Forelimb muscle (tissue), 1 donor: ENCODE results near the gene GARS1. TPM values are rescaled to one million over a fixed set of nuclear protein-coding genes. Genes with fewer than 3 reads are reported as not detected.

Experiments used
- DNase-seq: peaks from one replicate; pipeline ENCODE4 v3.0.0-alpha.2; 2013; ENCODE audit warnings: low read depth
- polyA plus RNA-seq: library from polyadenylated mRNA; unstranded; fragments of 120-200 nt; gene quantifications from one replicate; pipeline ENCODE4 v1.2.1, GENCODE V29; 2013; ENCODE audit not compliant: insufficient read length

The GARS1 gene
- polyA plus RNA-seq, 1 donor = 62.8 TPM

- no peak for DNase-seq
These were observed 87.1 kb downstream of the GARS1 start for GRCh38 chr7:30681815-30682211.

- DNase-seq = no peak
These were observed 87.8 kb downstream of the GARS1 start, which contains the start of gene CRHR2 for GRCh38 chr7:30682212-30683083. CRHR2 (minus strand) TSS chr7:30682456; CDS start chr7:30682280, 176 bp downstream.

GRCh38 chr7:30683306-30683705 lies 88.6 kb downstream of the GARS1 start:
- DNase-seq = no peak

Other genes with a start within 250 kb of the GARS1 start
- gene NOD1, start 116.1 kb upstream of the GARS1 start, polyA plus RNA-seq = 16.1 TPM
- 36.0 TPM for gene GGCT, start 90.0 kb upstream of the GARS1 start, polyA plus RNA-seq
- 3.4 TPM for gene CRHR2, start 87.6 kb downstream of the GARS1 start, polyA plus RNA-seq
- 8.3 TPM for gene INMT, start 157.3 kb downstream of the GARS1 start, polyA plus RNA-seq
- 5.2 TPM for gene MINDY4, start 176.5 kb downstream of the GARS1 start, polyA plus RNA-seq